ENCODE data around the gene ZNF484.
A peak's percentile ranks its signal among the peaks of the same experiment; 100 is the strongest.
"Not testable (repeated sequence)": the region's sequence is repeated elsewhere in the genome, so short reads cannot be mapped to it uniquely, and the experiment has no call there.

ZNF484 gene

GRCh38 chr9:92877531-92878430, at the start of gene ZNF484:
TSS of gene ZNF484 (minus strand) at chr9:92878038. CDS start at chr9:92875029, 3,009 bp downstream.
- DNase-seq (ENCODE audit: low read depth in 1 of 2, low spot score in 1 of 2), result peak; percentile 87 to 96

DNA sequence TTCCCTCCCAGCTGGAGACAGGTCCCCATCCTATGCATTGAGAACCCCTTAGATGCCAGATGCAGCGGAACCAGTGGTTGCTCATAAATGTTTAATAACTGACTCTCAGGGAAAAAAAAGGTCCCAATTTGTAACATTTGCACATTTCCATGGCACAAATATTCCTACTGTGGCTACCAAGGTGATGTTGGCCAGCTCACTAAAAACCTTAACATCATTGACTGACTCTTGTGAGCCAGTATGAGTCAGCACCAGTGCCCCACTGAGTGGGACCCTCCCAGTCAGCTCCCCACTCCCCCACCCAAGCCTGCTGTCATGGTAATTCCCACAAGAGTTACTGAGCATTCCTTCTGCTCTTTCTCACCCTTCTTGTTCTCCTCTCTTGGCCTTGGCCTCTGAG, 42.6 kb upstream of the ZNF484 start:
- no peak for DNase-seq (ENCODE audit: low read depth in 1 of 2, low spot score in 1 of 2)

DNA sequence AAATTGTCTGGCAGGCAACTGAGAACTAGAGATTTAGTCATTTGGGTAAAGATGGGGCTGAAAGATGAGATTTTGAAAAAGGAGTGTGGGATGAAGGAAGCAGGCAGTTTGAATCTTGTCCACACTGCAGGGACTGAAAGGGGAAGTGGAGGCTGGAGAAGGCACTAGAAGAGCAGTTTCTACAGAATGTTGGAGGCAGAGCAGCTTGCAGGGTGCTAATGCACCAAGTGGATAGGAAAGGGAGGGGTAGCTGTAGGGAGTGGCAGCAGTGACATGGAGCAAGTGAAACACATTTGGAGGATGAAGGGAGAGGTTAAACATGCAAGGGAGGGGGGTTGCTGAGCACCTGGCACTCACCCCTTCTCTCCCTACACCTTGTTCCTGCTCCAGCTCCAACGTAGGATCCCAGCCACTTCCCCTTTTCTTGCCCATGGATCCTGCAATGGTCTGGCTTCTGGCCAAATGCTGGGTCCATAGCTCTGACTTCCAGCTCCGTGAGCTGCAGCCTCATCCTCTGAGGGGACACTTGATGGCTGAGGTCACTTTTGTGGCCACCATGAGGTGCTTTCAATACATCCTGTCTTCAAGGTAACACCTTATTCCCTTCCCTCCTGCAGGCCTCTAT, 39.5 kb upstream of the ZNF484 start:
- no peak for DNase-seq (ENCODE audit: low read depth in 1 of 2, low spot score in 1 of 2)

DNA sequence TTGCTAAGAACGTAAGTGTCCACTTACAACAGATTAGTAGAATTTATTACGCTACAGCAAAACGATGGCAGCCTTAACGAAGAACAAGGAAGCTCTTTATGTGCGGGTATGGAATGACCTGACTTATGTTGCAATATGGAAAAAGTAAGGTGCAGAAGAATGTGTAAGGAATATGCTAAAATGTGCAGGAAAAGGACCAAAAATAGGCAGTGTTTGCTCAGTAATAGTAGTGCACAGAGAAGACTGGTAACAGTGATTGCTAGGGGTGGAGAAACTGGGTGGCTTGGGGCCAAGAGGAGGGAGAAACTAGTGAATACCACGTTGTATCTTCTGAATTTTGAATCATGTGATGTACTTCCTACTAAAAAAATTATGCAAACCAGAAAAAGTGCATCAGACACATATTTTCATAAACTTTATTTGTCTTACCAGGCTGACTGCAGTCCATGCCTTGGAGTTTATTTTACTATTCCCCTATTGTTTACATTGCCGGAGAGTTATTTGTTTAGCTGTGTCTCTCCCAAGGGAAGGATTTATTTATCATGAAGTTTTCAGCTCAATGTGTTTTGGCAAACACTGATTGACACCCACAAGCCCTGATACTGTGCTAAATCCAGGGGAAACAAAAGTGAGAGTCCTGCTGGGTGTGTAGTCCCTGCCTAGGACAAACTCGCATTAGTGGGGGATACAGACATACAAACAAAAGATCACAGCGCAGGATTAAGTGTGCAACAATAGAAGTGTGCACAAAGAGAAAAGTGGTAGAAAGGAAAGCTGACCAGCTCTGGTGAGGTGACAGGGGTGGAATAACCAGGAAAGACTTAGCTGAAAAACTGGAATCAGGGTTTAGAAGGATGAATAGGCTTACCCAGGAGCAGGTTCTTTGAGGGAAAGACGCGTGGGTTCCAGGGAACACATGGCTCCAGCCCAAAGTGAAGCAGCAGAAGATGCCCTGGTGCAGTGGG, 34.0 kb upstream of the ZNF484 start:
- no peak for DNase-seq (ENCODE audit: low read depth in 1 of 2, low spot score in 1 of 2)

GRCh38 chr9:92905137-92905536, 27.3 kb upstream of the ZNF484 start:
- DNase-seq (ENCODE audit: low read depth in 1 of 2, low spot score in 1 of 2), result not testable (repeated sequence)

GRCh38 chr9:92897323-92897722, 19.5 kb upstream of the ZNF484 start:
- DNase-seq (ENCODE audit: low read depth in 1 of 2, low spot score in 1 of 2), result no peak

DNA sequence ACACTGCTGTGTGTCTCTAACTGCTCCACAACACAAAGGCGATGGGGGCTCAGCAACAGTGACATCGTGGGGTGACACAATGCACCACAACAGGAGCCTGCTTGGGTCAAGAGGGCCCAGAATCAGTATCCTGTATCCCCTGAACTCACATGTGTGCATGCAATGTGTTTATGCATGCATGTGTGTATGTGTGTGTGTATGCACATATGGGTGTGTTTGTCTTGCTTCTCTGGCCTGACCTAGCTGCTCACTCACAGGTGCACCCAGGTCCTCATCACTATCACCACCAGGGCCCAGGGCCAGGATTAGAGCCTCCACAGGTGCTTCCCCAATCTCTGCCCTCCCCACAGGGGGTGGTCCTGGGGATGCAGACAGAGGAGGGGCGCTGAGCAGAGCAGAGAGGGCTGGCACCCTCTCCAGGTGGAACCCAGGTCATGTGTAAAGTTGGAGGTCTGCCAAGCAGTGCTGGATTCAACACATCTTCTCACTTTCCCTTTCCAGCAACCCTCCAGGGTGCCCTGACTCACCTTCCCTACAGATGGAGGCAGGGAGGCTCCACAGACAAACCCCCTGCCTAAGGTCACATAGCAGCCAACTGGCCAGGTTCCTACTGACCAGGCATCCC, 18.1 kb upstream of the ZNF484 start:
- DNase-seq (ENCODE audit: low read depth in 1 of 2, low spot score in 1 of 2), result no peak

- DNase-seq (ENCODE audit: low read depth in 1 of 2, low spot score in 1 of 2), result no peak
These were observed 17.0 kb upstream of the ZNF484 start for GRCh38 chr9:92894711-92895362.

GRCh38 chr9:92893916-92894610, 16.2 kb upstream of the ZNF484 start:
- DNase-seq (ENCODE audit: low read depth in 1 of 2, low spot score in 1 of 2), result not testable (repeated sequence)

DNA sequence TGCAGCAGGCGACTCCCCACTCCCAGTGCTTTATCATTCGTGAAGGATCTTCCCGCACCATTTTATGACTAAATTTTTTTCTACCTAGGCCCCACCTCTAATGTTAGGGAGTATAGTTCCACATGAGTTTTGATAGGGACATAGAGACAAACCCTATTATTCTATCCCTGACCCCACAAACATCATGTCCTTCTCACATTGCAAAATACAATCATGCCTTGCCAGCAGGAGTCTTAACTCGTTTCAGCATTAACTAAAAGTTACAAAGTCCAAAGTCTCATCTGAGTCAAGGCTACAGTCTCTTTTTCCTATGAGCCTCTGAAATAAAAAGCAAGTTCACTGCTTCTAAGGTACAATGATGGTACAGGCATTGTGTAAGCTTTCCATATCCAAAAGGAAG, 14.4 kb upstream of the ZNF484 start:
- DNase-seq (ENCODE audit: low read depth in 1 of 2, low spot score in 1 of 2), result not testable (repeated sequence)

- DNase-seq (ENCODE audit: low read depth in 1 of 2, low spot score in 1 of 2), result no peak
These were observed 12.9 kb upstream of the ZNF484 start for GRCh38 chr9:92890761-92891160.

GRCh38 chr9:92887880-92888338, 10.1 kb upstream of the ZNF484 start:
- DNase-seq (ENCODE audit: low read depth in 1 of 2, low spot score in 1 of 2), result no peak

GRCh38 chr9:92886846-92887610, 9.2 kb upstream of the ZNF484 start:
- DNase-seq (ENCODE audit: low read depth in 1 of 2, low spot score in 1 of 2), result not testable (repeated sequence)

GRCh38 chr9:92883666-92884405, 6.0 kb upstream of the ZNF484 start:
- not testable (repeated sequence) for DNase-seq (ENCODE audit: low read depth in 1 of 2, low spot score in 1 of 2)

GRCh38 chr9:92882276-92882675, 4.4 kb upstream of the ZNF484 start:
- DNase-seq (ENCODE audit: low read depth in 1 of 2, low spot score in 1 of 2), result no peak

- DNase-seq (ENCODE audit: low read depth in 1 of 2, low spot score in 1 of 2), result no peak
These were observed 2.5 kb downstream of the ZNF484 start for GRCh38 chr9:92875373-92875772.

DNA sequence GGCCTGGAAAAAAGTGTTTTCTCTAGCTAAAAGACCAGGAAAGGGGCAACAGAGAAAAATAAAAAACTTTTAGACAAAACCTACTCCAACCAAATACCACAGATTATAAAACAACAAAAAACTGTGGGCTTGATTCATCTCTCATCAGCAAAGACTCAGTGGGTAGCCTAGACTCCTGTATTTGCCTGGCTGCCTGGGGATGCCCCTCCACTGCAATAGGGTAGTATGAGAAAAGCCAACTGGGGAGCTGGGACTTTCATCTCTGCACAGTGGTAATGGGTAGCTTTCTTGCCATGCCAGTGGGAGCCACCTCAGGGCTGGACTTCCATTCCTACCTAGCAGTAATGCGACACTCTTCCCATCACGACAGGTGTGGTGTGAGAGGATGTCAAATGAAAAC, 7.5 kb downstream of the ZNF484 start:
- no peak for DNase-seq (ENCODE audit: low read depth in 1 of 2, low spot score in 1 of 2)

DNA sequence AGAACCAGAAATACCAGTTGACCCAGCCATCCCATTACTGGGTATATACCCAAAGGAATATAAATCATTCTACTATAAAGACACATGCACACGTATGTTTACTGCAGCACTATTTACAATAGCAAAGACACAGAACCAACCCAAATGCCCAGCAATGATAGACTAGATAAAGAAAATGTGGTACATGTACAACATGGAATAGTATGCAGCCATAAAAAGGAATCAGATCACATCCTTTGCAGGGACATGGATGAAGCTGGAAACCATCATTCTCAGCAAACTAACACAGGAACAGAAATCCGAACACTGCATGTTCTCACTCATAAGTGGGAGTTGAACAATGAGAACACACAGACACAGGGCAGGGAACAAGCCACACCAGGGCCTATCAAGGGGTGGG, 11.2 kb downstream of the ZNF484 start:
- not testable (repeated sequence) for DNase-seq (ENCODE audit: low read depth in 1 of 2, low spot score in 1 of 2)

Data from stimulated activated CD4-positive, alpha-beta T cell treated with anti-CD3 and anti-CD28 coated beads, Interleukin-15, amount 100 ng/mL, for 1 hour (primary cell).